HepG2 (cell line): ENCODE data around the gene ZNF485. TPM values are rescaled to one million over a fixed set of nuclear protein-coding genes. Genes with fewer than 3 reads are reported as not detected.

Experiments used
- ATAC-seq: fragments of 200-7000 bp; cut with Tn5 transposase; 3 replicates; pipeline ENCODE4 v1.9.1; 2020; ENCODE audit warnings: mild to moderate bottlenecking, moderate library complexity
- BruUV-seq: library from RNA; stranded (reverse); fragments of 400-500 nt; replicated peaks from 2 replicates; lab custom pipeline; 2021; lab: Mats Ljungman, UMichigan
- CTCF ChIA-PET: fragments of 300-600 bp; formaldehyde crosslinking; extraction: SDS; loops from one replicate; lab custom pipeline; 2021; ENCODE audit warnings: low total read pairs, inconsistent platforms, low intra/inter-chr PET ratio; lab: Yijun Ruan, JAX
- POLR2A ChIA-PET: fragments of 350-600 bp; sonication (Branson Sonifier 250); formaldehyde crosslinking; loops from one replicate; lab custom pipeline; 2020; ENCODE audit warnings: antibody characterized with exemption, inconsistent platforms; lab: Yijun Ruan, JAX
- DNase-seq: peaks from one replicate; pipeline ENCODE4 v3.0.0-alpha.2; 2015; ENCODE audit warnings: low spot score
- FAIRE-seq: peaks from 3 replicates; lab custom pipeline; 2011; peaks lifted over from hg19 to GRCh38; lab: Jason Lieb, UNC
- H2AFZ ChIP-seq: one replicate; pipeline ENCODE4 v1.6.1; 2011; ENCODE audit warnings: low read length, inconsistent platforms
- H3K27ac ChIP-seq: fragments of 300-600 bp; 3 replicates; pipeline ENCODE4 v1.8.0; 2011; ENCODE audit warnings: mixed run types, mild to moderate bottlenecking, mixed read lengths, low read length, inconsistent platforms; ENCODE audit not compliant: insufficient read depth; ENCODE audit errors: extremely low read length
- H3K27me3 ChIP-seq, 2 experiments: fragments of 200-600 bp in 1 of 2; 2 replicates in 1 of 2; 3 replicates in 1 of 2; pipeline versions ENCODE4 v1.6.0 to v1.8.0; 2011; ENCODE audit warnings: low read length in 2 of 2, mild to moderate bottlenecking in 2 of 2, moderate library complexity in 2 of 2, inconsistent platforms in 1 of 2; ENCODE audit not compliant: insufficient read depth in 2 of 2, control insufficient read depth in 1 of 2
- H3K36me3 ChIP-seq, 2 experiments: fragments of 200-600 bp in 1 of 2; replicated peaks in 1 of 2; 2 replicates in 1 of 2; 3 replicates in 1 of 2; pipeline versions ENCODE4 v1.5.1 to v1.8.0; 2011; ENCODE audit warnings: low read length in 2 of 2, inconsistent platforms in 1 of 2; ENCODE audit not compliant: insufficient read depth in 2 of 2, control insufficient read depth in 1 of 2
- H3K4me1 ChIP-seq: 2 replicates; pipeline ENCODE4 v1.5.1; 2012; ENCODE audit warnings: low read length, inconsistent platforms; ENCODE audit not compliant: insufficient read depth
- H3K4me2 ChIP-seq: 2 replicates; pipeline ENCODE4 v1.6.0; 2011; ENCODE audit warnings: low read depth, low read length, inconsistent platforms
- H3K4me3 ChIP-seq, 3 experiments: fragments of 200-600 bp in 1 of 3; sonication (generic), shearing (Covaris generic) in 1 of 3; replicated peaks in 1 of 3; 2 replicates each; pipeline ENCODE4 v1.5.1; 2011 to 2016; ENCODE audit warnings: low read length in 3 of 3, inconsistent platforms in 2 of 3, low read depth in 2 of 3, mild to moderate bottlenecking in 2 of 3, control low read depth in 1 of 3, mixed read lengths in 1 of 3; ENCODE audit not compliant: insufficient read depth in 1 of 3
- H3K79me2 ChIP-seq: one replicate; pipeline ENCODE4 v1.6.1; 2011; ENCODE audit warnings: low read length, inconsistent platforms; ENCODE audit not compliant: insufficient read depth
- H3K9ac ChIP-seq: 2 replicates; pipeline ENCODE4 v1.6.0; 2011; ENCODE audit warnings: mild to moderate bottlenecking, low read depth, low read length, inconsistent platforms; ENCODE audit not compliant: insufficient read depth
- H3K9me3 ChIP-seq: 2 replicates; pipeline ENCODE4 v1.5.1; 2012; ENCODE audit warnings: mild to moderate bottlenecking, low read length
- H4K20me1 ChIP-seq: 2 replicates; pipeline ENCODE4 v1.6.0; 2011; ENCODE audit warnings: inconsistent platforms, mild to moderate bottlenecking, low read length, moderate library complexity; ENCODE audit not compliant: insufficient read depth
- FOXA1 ChIP-seq, 2 experiments: fragments of 450-650 bp in 1 of 2; sonication (generic) in 1 of 2; formaldehyde crosslinking in 1 of 2; IDR thresholded peaks; 2 replicates each; pipeline versions ENCODE4 v1.4.0 to v1.6.1; 2016 to 2020; ENCODE audit warnings: missing genetic modification reagents in 1 of 2
- HNF4A ChIP-seq: sonication (generic); formaldehyde crosslinking; IDR thresholded peaks from 2 replicates; pipeline ENCODE4 v1.4.0; 2020; ENCODE audit warnings: missing genetic modification reagents
- KDM5B ChIP-seq: sonication (generic); formaldehyde crosslinking; IDR thresholded peaks from 2 replicates; pipeline ENCODE4 v1.4.0; 2020; ENCODE audit warnings: missing genetic modification reagents, mild to moderate bottlenecking, borderline replicate concordance
- POGZ ChIP-seq: sonication (generic); formaldehyde crosslinking; IDR thresholded peaks from 2 replicates; pipeline ENCODE4 v1.4.0; 2020; ENCODE audit warnings: mild to moderate bottlenecking, missing genetic modification reagents
- PRMT3 ChIP-seq: sonication (generic); formaldehyde crosslinking; IDR thresholded peaks from 2 replicates; pipeline ENCODE4 v1.8.1; 2022; ENCODE audit warnings: low read depth, mild to moderate bottlenecking, moderate library complexity, missing genetic modification reagents, borderline replicate concordance
- SATB2 ChIP-seq: sonication (generic); formaldehyde crosslinking; IDR thresholded peaks from 2 replicates; pipeline ENCODE4 v1.5.0; 2020; ENCODE audit warnings: missing genetic modification reagents
- SIN3B ChIP-seq: fragments of 150-350 bp; IDR thresholded peaks from 2 replicates; pipeline ENCODE4 v1.6.1; 2014; ENCODE audit warnings: low read length
- TGIF2 ChIP-seq: IDR thresholded peaks from 2 replicates; pipeline ENCODE4 v1.6.1; 2016; ENCODE audit warnings: control low read depth, missing compliant biosample characterization
- XBP1 ChIP-seq: sonication (generic); formaldehyde crosslinking; IDR thresholded peaks from 2 replicates; pipeline ENCODE4 v1.5.0; 2020; ENCODE audit warnings: missing genetic modification reagents
- ZBTB38 ChIP-seq: sonication (generic); formaldehyde crosslinking; IDR thresholded peaks from 2 replicates; pipeline ENCODE4 v1.5.1; 2020; ENCODE audit warnings: mild to moderate bottlenecking, missing genetic modification reagents
- ZNF326 ChIP-seq: sonication (generic); formaldehyde crosslinking; IDR thresholded peaks from 2 replicates; pipeline ENCODE4 v1.4.0; 2020; ENCODE audit warnings: missing genetic modification reagents, borderline replicate concordance
- ZNF724P ChIP-seq: sonication (generic); formaldehyde crosslinking; IDR thresholded peaks from 2 replicates; pipeline ENCODE4 v1.8.0; 2022; ENCODE audit warnings: missing genetic modification reagents, borderline replicate concordance
- ZNF83 ChIP-seq: sonication (generic); formaldehyde crosslinking; IDR thresholded peaks from 2 replicates; pipeline ENCODE4 v1.4.0; 2020; ENCODE audit warnings: missing genetic modification reagents, mild to moderate bottlenecking, borderline replicate concordance
- WGBS: methylation state at CpG from one replicate; pipeline ENCODE4 v1.1.6; 2017; ENCODE audit warnings: low lambda C conversion rate; 5-methylcytosine and 5-hydroxymethylcytosine counted together
- in situ Hi-C: cut with HindIII; loops from 2 replicates; pipeline ENCODE4 v1.10.0; 2017; ENCODE audit warnings: low pct_unique_long_range_greater_than_20kb; ENCODE audit not compliant: extremely low pct_ligation_motif_present
- intact Hi-C: fragments of 100-400 bp; cut with micrococcal nuclease; formaldehyde crosslinking; loops from one replicate; pipeline ENCODE4 v1.10.0; 2022; ENCODE audit not compliant: unreplicated experiment
- polyA plus RNA-seq, 8 experiments: library from polyadenylated mRNA; depleted of rRNA in 3 of 8; stranded (reverse) in 7 of 8; unstranded in 1 of 8; fragments of >200 nt; fragmentation: Illumina TruSeq in 4 of 8; extraction: Trizol in 4 of 8; gene quantifications; 2 replicates each; pipeline versions ENCODE4 v1.2.1 to v1.2.3, GENCODE V29; 2011 to 2016; ENCODE audit warnings: low read depth in 4 of 8, missing spikeins in 1 of 8, mixed read lengths in 1 of 8; ENCODE audit not compliant: insufficient read depth in 1 of 8
- total RNA-seq, 5 experiments: library from RNA; depleted of rRNA; stranded (reverse); fragments of >200 nt; fragmentation: Illumina TruSeq; extraction: Trizol; gene quantifications; 2 replicates each; pipeline ENCODE4 v1.2.3, GENCODE V29; 2016; ENCODE audit warnings: low read depth in 1 of 5

ZNF485 gene
- total and polyA plus RNA-seq, 2 of the 13 experiments (the other 11 are each of a cell fraction or from before 2014, with no cell fraction given), result 1.4 to 3.3 TPM

GRCh38 chr10:43653746-43654145 is 47.5 kb downstream of the ZNF485 start (continued):
- TF ChIP-seq ZNF83, result no peak
- no peak for TF ChIP-seq SIN3B
- TF ChIP-seq, all 625 proteins: peak for 0

GRCh38 chr10:43655311-43655710 is 49.1 kb downstream of the ZNF485 start:
- Histone ChIP-seq H3K36me3 (no peaks in the 10 kb centered on the region), H3K9ac (no peak overlapping the region), H3K4me2 (no peak overlapping the region), H3K27me3 (peaks cover 0 to 2% of the 10 kb centered on the region in 2 experiments; a peak in 2 of 5 replicates), H4K20me1 (no peaks in the 10 kb centered on the region), H3K4me3 (no peak overlapping the region), H2AFZ (no peak overlapping the region), H3K4me1 (peaks cover 8% of the 10 kb centered on the region; the same call in 1 of the 2 replicates), H3K27ac (no peak overlapping the region), H3K9me3 (no peaks in the 10 kb centered on the region), H3K79me2 (no peaks in the 10 kb centered on the region)
- intact Hi-C loops (no loop called here), in situ Hi-C loops (no loop called here)
- DNase-seq (no peak), ATAC-seq (no peak), FAIRE-seq (no peak)
- BruUV-seq, result no TSS peak
- WGBS, result 29% methylated on average over 1 of the region's 8 CpGs
- ChIA-PET CTCF (no interaction called here), POLR2A (no interaction called here)
- TF ChIP-seq ZNF83 (no peak), SATB2 (CRISPR knock-in tag) (no peak), KDM5B (CRISPR knock-in tag) (no peak)

GRCh38 chr10:43658227-43658626 is 52.0 kb downstream of the ZNF485 start:
- ChIA-PET CTCF (no interaction called here), POLR2A (no interaction called here)
- no TSS peak for BruUV-seq
- Histone ChIP-seq H3K4me1 (peaks cover 8% of the 10 kb centered on the region; the same call in 1 of the 2 replicates), H3K79me2 (no peaks in the 10 kb centered on the region), H3K36me3 (no peaks in the 10 kb centered on the region), H2AFZ (no peak overlapping the region), H3K9ac (no peak overlapping the region), H3K27me3 (no peaks in the 10 kb centered on the region), H3K9me3 (no peaks in the 10 kb centered on the region), H3K4me3 (no peak overlapping the region), H3K4me2 (no peak overlapping the region), H4K20me1 (no peaks in the 10 kb centered on the region), H3K27ac (no peak overlapping the region)
- WGBS, result 12% methylated on average over 4 of the region's 8 CpGs
- intact Hi-C loops (no loop called here), in situ Hi-C loops (no loop called here)
- no peak for DNase-seq
- TF ChIP-seq ZBTB38 (CRISPR knock-in tag) (no peak), ZNF724P (no peak), FOXA1 (IDR thresholded peaks at IDR 0.05) (no peak), FOXA1 (CRISPR knock-in tag; IDR thresholded peaks at IDR 0.05) (no peak), XBP1 (CRISPR knock-in tag) (no peak), TGIF2 (CRISPR knock-in tag) (no peak), ZNF326 (CRISPR knock-in tag) (no peak), HNF4A (CRISPR knock-in tag) (no peak), PRMT3 (CRISPR knock-in tag) (no peak), POGZ (CRISPR knock-in tag) (no peak)
- FAIRE-seq, result no peak
- ATAC-seq, result no peak
